Endothelial cell of umbilical vein (primary cell): ENCODE results near the gene CHAF1A.

Source experiments
- CTCF ChIP-seq, 2 donors: IDR thresholded peaks; 1 replicate in 1 of 2; 2 replicates in 1 of 2; pipeline ENCODE4 v1.5.1; 2011; ENCODE audit warnings: low read length in 2 of 2, mild to moderate bottlenecking in 2 of 2, moderate library complexity in 2 of 2, control low read depth in 1 of 2, inconsistent platforms in 1 of 2, low read depth in 1 of 2; ENCODE audit not compliant: insufficient read depth in 1 of 2; ENCODE audit errors: extremely low read depth in 1 of 2
- POLR2AphosphoS5 ChIP-seq: IDR thresholded peaks from 2 replicates; pipeline ENCODE4 v1.6.1; 2012; ENCODE audit warnings: low read depth, mild to moderate bottlenecking, control low read depth, low read length, moderate library complexity; ENCODE audit not compliant: insufficient read depth

- TF ChIP-seq CTCF (IDR thresholded peaks at IDR 0.05; ENCODE audit: extremely low read depth in 1 of 2, insufficient read depth in 1 of 2, low read depth in 1 of 2, low read length in 2 of 2), result no peak
- no peak for TF ChIP-seq POLR2AphosphoS5
These were observed 25.8 kb upstream of the CHAF1A start for GRCh38 chr19:4376671-4376990.
